GM23338 (cell line): ENCODE results near the gene ZSCAN4. TPM values are rescaled to one million over a fixed set of nuclear protein-coding genes. Genes with fewer than 3 reads are reported as not detected.

Experiments
- ATAC-seq: fragments of 200-7000 bp; cut with Tn5 transposase; 3 replicates; pipeline ENCODE4 v1.9.1; 2020
- DNase-seq: peaks from one replicate; pipeline ENCODE4 v3.0.0-alpha.2; 2015; ENCODE audit warnings: low spot score
- H2AFZ ChIP-seq: fragments of 200-600 bp; sonication (generic); 2 replicates; pipeline ENCODE4 v1.8.0; 2016; ENCODE audit warnings: antibody characterized with exemption, mild to moderate bottlenecking, moderate library complexity
- H3F3A ChIP-seq: fragments of 200-600 bp; sonication (generic); replicated peaks from 2 replicates; pipeline ENCODE4 v1.8.0; 2017; ENCODE audit warnings: antibody characterized with exemption, mixed run types, low read depth
- H3K27ac ChIP-seq: fragments of 200-600 bp; sonication (generic); 2 replicates; pipeline ENCODE4 v1.6.1; 2016; ENCODE audit warnings: low read depth
- H3K27me3 ChIP-seq: fragments of 200-600 bp; sonication (generic); 2 replicates; pipeline ENCODE4 v1.8.0; 2016; ENCODE audit warnings: mild to moderate bottlenecking, mixed run types, moderate library complexity; ENCODE audit not compliant: insufficient read depth
- H3K36me3 ChIP-seq: fragments of 200-600 bp; sonication (generic); 2 replicates; pipeline ENCODE4 v1.8.0; 2016; ENCODE audit warnings: mild to moderate bottlenecking; ENCODE audit not compliant: insufficient read depth
- H3K4me1 ChIP-seq: fragments of 200-600 bp; sonication (generic); 2 replicates; pipeline ENCODE4 v1.8.0; 2016; ENCODE audit warnings: mild to moderate bottlenecking, moderate library complexity; ENCODE audit not compliant: insufficient read depth
- H3K4me2 ChIP-seq: fragments of 200-600 bp; sonication (generic); 2 replicates; pipeline ENCODE4 v1.7.1; 2017; ENCODE audit warnings: mixed run types
- H3K4me3 ChIP-seq: fragments of 200-600 bp; sonication (generic); 2 replicates; pipeline ENCODE4 v1.6.1; 2016; ENCODE audit warnings: mixed run types
- H3K79me2 ChIP-seq: fragments of 200-600 bp; sonication (generic); replicated peaks from 2 replicates; pipeline ENCODE4 v1.8.0; 2017; ENCODE audit warnings: mild to moderate bottlenecking; ENCODE audit not compliant: insufficient read depth
- H3K9me2 ChIP-seq: fragments of 200-600 bp; sonication (generic); 2 replicates; pipeline ENCODE4 v1.8.0; 2017; ENCODE audit not compliant: insufficient read depth
- H4K20me1 ChIP-seq: fragments of 200-600 bp; sonication (generic); replicated peaks from 2 replicates; pipeline ENCODE4 v1.8.0; 2017; ENCODE audit warnings: mild to moderate bottlenecking; ENCODE audit not compliant: insufficient read depth
- H3K27ac Mint-ChIP-seq: 2 replicates; pipeline ENCODE4 v1.8.0; 2020; ENCODE audit warnings: inconsistent platforms, mild to moderate bottlenecking, moderate library complexity, mixed read lengths
- H3K27me3 Mint-ChIP-seq: 3 replicates; pipeline ENCODE4 v1.8.0; 2022; ENCODE audit warnings: low read depth, mild to moderate bottlenecking, moderate library complexity, mixed read lengths, inconsistent platforms; ENCODE audit not compliant: insufficient read depth, poor library complexity
- H3K36me3 Mint-ChIP-seq: 3 replicates; pipeline ENCODE4 v1.8.0; 2021; ENCODE audit warnings: low read depth, mild to moderate bottlenecking, inconsistent platforms, moderate library complexity, mixed read lengths
- H3K4me1 Mint-ChIP-seq: 3 replicates; pipeline ENCODE4 v1.8.0; 2020; ENCODE audit warnings: mild to moderate bottlenecking, inconsistent platforms, mixed read lengths
- H3K4me3 Mint-ChIP-seq: 3 replicates; pipeline ENCODE4 v1.8.0; 2021; ENCODE audit warnings: moderate library complexity, mild to moderate bottlenecking, inconsistent platforms, mixed read lengths
- H3K9me3 Mint-ChIP-seq: 3 replicates; pipeline ENCODE4 v1.8.0; 2020; ENCODE audit warnings: moderate library complexity, mild to moderate bottlenecking, inconsistent platforms, mixed read lengths
- CREB1 ChIP-seq: fragments of 250-450 bp; sonication (Bioruptor Pico); IDR thresholded peaks from 2 replicates; pipeline ENCODE4 v1.5.0; 2020; ENCODE audit warnings: low read depth, mild to moderate bottlenecking, moderate library complexity
- CTCF ChIP-seq, 2 experiments: fragments of 200-600 bp in 1 of 2; sonication (generic) in 1 of 2; conservative IDR thresholded peaks; 2 replicates each; pipeline versions ENCODE4 v1.5.1 to v1.6.1; 2016 to 2017; ENCODE audit warnings: antibody characterized with exemption in 2 of 2, low read depth in 2 of 2, mild to moderate bottlenecking in 2 of 2, moderate library complexity in 1 of 2
- ETS1 ChIP-seq: IDR thresholded peaks from 2 replicates; pipeline ENCODE4 v1.6.1; 2016; ENCODE audit warnings: antibody characterized with exemption
- EZH2 ChIP-seq: fragments of 200-600 bp; sonication (generic); IDR thresholded peaks from one replicate; pipeline ENCODE4 v1.8.0; 2017; ENCODE audit warnings: antibody characterized with exemption, mild to moderate bottlenecking, low read depth; ENCODE audit not compliant: unreplicated experiment
- EZH2phosphoT487 ChIP-seq: fragments of 200-600 bp; sonication (generic); IDR thresholded peaks from one replicate; pipeline ENCODE4 v1.8.1; 2018; ENCODE audit warnings: antibody characterized with exemption; ENCODE audit not compliant: unreplicated experiment
- JUNB ChIP-seq: IDR thresholded peaks from one replicate; pipeline ENCODE4 v1.6.1; 2016; ENCODE audit warnings: antibody characterized with exemption; ENCODE audit not compliant: unreplicated experiment
- NANOG ChIP-seq: IDR thresholded peaks from 2 replicates; pipeline ENCODE4 v1.6.1; 2016; ENCODE audit warnings: antibody characterized with exemption, borderline replicate concordance
- POLR2AphosphoS5 ChIP-seq: IDR thresholded peaks from 2 replicates; pipeline ENCODE4 v1.6.1; 2016; ENCODE audit warnings: antibody characterized with exemption, low read depth
- REST ChIP-seq: IDR thresholded peaks from one replicate; pipeline ENCODE4 v1.6.1; 2018; ENCODE audit warnings: antibody characterized with exemption; ENCODE audit not compliant: unreplicated experiment
- STAT1 ChIP-seq: IDR thresholded peaks from one replicate; pipeline ENCODE4 v1.6.1; 2016; ENCODE audit warnings: antibody characterized with exemption; ENCODE audit not compliant: unreplicated experiment
- ZNF114 ChIP-seq: fragments of 250-450 bp; sonication (Bioruptor Pico); IDR thresholded peaks from 2 replicates; pipeline ENCODE4 v1.5.0; 2020; ENCODE audit warnings: mild to moderate bottlenecking, moderate library complexity
- ZNF331 ChIP-seq: fragments of 250-450 bp; sonication (Bioruptor Pico); IDR thresholded peaks from 2 replicates; pipeline ENCODE4 v1.5.0; 2020; ENCODE audit warnings: low read depth, mild to moderate bottlenecking, moderate library complexity
- ZNF462 ChIP-seq: fragments of 250-450 bp; sonication (Bioruptor Pico); IDR thresholded peaks from 2 replicates; pipeline ENCODE4 v1.5.0; 2020; ENCODE audit warnings: mild to moderate bottlenecking, moderate library complexity
- long read RNA-seq: library from polyadenylated mRNA; unstranded; transcript quantifications from one replicate; pipeline ENCODE4 v2.0.0, GENCODE V29; 2020; ENCODE audit not compliant: unreplicated experiment
- polyA plus RNA-seq: library from polyadenylated mRNA; unstranded; fragments of >200 nt; fragmentation: Nextera tagmentation; extraction: Ambion mirVana; gene quantifications from 2 replicates; pipeline ENCODE4 v1.2.1, GENCODE V29; 2016
- total RNA-seq: library from RNA; depleted of rRNA; stranded (reverse); fragments of >200 nt; shearing (Covaris generic); gene quantifications from 2 replicates; pipeline ENCODE4 v1.2.3, GENCODE V29; 2014; rRNA removed

Gene ZSCAN4
- total RNA-seq (not detected in 2 replicates), polyA plus RNA-seq (not detected in 2 replicates)
- long read RNA-seq, result 0 reads

- peaks cover 16% of the 10 kb centered on the region; the same call in 1 of the 2 replicates for H3K4me1 ChIP-seq
- H3K36me3 ChIP-seq, result no peaks in the 10 kb centered on the region
- H3K9me3 Mint-ChIP-seq, result no peaks in the 10 kb centered on the region
- H3K27me3 ChIP-seq, result peaks cover 12% of the 10 kb centered on the region
- H4K20me1 ChIP-seq, result no peaks in the 10 kb centered on the region
- no peak within 1 kb of the TSS for H3K4me3 Mint-ChIP-seq
- peaks cover 13% of the 10 kb centered on the region for H3K27me3 Mint-ChIP-seq
- H2AFZ ChIP-seq, result no peak within 1 kb of the TSS
- ATAC-seq (no peak), DNase-seq (no peak)
- no peak within 1 kb of the TSS for H3K27ac ChIP-seq
- peaks cover 11% of the 10 kb centered on the region; the same call in 1 of the 2 replicates for H3F3A ChIP-seq
- no peaks in the 10 kb centered on the region for H3K9me2 ChIP-seq
- H3K4me3 ChIP-seq, result no peak within 1 kb of the TSS
- no peak within 1 kb of the TSS for H3K27ac Mint-ChIP-seq
- peaks cover 13% of the 10 kb centered on the region; the same call in 2 of the 3 replicates for H3K4me1 Mint-ChIP-seq
- no peaks in the 10 kb centered on the region for H3K79me2 ChIP-seq
- no peak within 1 kb of the TSS for H3K4me2 ChIP-seq
- TF ChIP-seq REST, result no peak
- TF ChIP-seq EZH2, result no peak
- TF ChIP-seq NANOG, result no peak
- TF ChIP-seq STAT1, result no peak
- TF ChIP-seq POLR2AphosphoS5, result no peak
- TF ChIP-seq CTCF (conservative IDR thresholded peaks at IDR 0.05; ENCODE audit: low read depth in 2 of 2), result no peak
- no peak for TF ChIP-seq ZNF331 (CRISPR knock-in tag)
- no peak for TF ChIP-seq EZH2phosphoT487
- no peak for TF ChIP-seq JUNB
- no peak for TF ChIP-seq ZNF114 (CRISPR knock-in tag)
- TF ChIP-seq CREB1 (CRISPR knock-in tag), result no peak
- TF ChIP-seq ETS1, result no peak
- no peak for TF ChIP-seq ZNF462 (CRISPR knock-in tag)
- H3K36me3 Mint-ChIP-seq, result no peaks in the 10 kb centered on the region
These were observed at the start of gene ZSCAN4 for GRCh38 chr19:57668635-57669034. Gene ZSCAN4, plus strand, starts transcription at chr19:57668935. Its CDS starts 7,211 bp downstream, at chr19:57676146.
